AG04449 (cell line): ENCODE data around the gene ADORA3.

Experiments
- CTCF ChIA-PET: fragments of 350-600 bp; formaldehyde crosslinking; extraction: SDS; loops from one replicate; lab custom pipeline; 2021; ENCODE audit warnings: antibody characterized with exemption; lab: Yijun Ruan, JAX
- POLR2A ChIA-PET: fragments of 400-600, 350-600 bp; formaldehyde crosslinking; extraction: SDS; loops from one replicate; lab custom pipeline; 2020; ENCODE audit warnings: antibody characterized with exemption, inconsistent platforms; lab: Yijun Ruan, JAX
- DNase-seq: peaks from one replicate; pipeline ENCODE4 v3.0.0-alpha.2; 2010; ENCODE audit warnings: low read depth, low spot score
- H3K4me3 ChIP-seq: 2 replicates; pipeline ENCODE4 v1.5.1; 2011; ENCODE audit warnings: low read depth, mild to moderate bottlenecking, control low read depth, low read length
- CTCF ChIP-seq: IDR thresholded peaks from one replicate; pipeline ENCODE4 v1.5.1; 2011; ENCODE audit warnings: mild to moderate bottlenecking, moderate library complexity, low read length, control low read depth, inconsistent platforms; ENCODE audit not compliant: insufficient read depth; ENCODE audit errors: missing control alignments

The ADORA3 gene

GRCh38 chr1:111505641-111506119 lies 2.2 kb upstream of the ADORA3 start:
- CTCF ChIA-PET = interaction anchor here (3.6 to 4.8 kb wide), 6 partner anchors 12 to 263 kb away, joined by 25 to 78 read pairs (median 48); no protein-coding TSS in a partner anchor
- H3K4me3 ChIP-seq = no peak overlapping the region
- POLR2A ChIA-PET = no interaction called here
- no peak for TF ChIP-seq CTCF
- no peak for DNase-seq

GRCh38 chr1:111504097-111504496 lies 664 bp upstream of the ADORA3 start:
- ChIA-PET CTCF (interaction anchor here (1.0 to 2.1 kb wide), 4 partner anchors 14 to 270 kb away, joined by 3 to 5 read pairs (median 4); no protein-coding TSS in a partner anchor), POLR2A (no interaction called here)
- no peak overlapping the region for H3K4me3 ChIP-seq
- DNase-seq = no peak
- no peak for TF ChIP-seq CTCF

GRCh38 chr1:111501645-111502044 lies 1.8 kb downstream of the ADORA3 start:
- ChIA-PET POLR2A (no interaction called here), CTCF (interaction anchor here (0.9 to 2.1 kb wide), 3 partner anchors 19 to 261 kb away, joined by 3 to 6 read pairs (median 3); no protein-coding TSS in a partner anchor)
- TF ChIP-seq CTCF = no peak
- no peak for DNase-seq
- no peak overlapping the region for H3K4me3 ChIP-seq

GRCh38 chr1:111499026-111499785 lies 4.2 kb downstream of the ADORA3 start:
- H3K4me3 ChIP-seq = no peak overlapping the region
- TF ChIP-seq CTCF = no peak
- POLR2A ChIA-PET = interaction anchor here (1.1 kb wide), 1 partner anchor 9 kb away, joined by 3 read pairs; no protein-coding TSS in a partner anchor
- CTCF ChIA-PET = interaction anchor here (1.0 to 5.2 kb wide), 6 partner anchors 9 to 21 kb away, joined by 3 to 72 read pairs (median 7); no protein-coding TSS in a partner anchor
- DNase-seq = no peak

GRCh38 chr1:111497592-111497991 lies 5.8 kb downstream of the ADORA3 start:
- H3K4me3 ChIP-seq = no peak overlapping the region
- ChIA-PET POLR2A (interaction anchor here (1.1 kb wide), 1 partner anchor 10 kb away, joined by 3 read pairs; no protein-coding TSS in a partner anchor), CTCF (interaction anchor here (0.8 to 5.2 kb wide), 8 partner anchors 8 to 271 kb away, joined by 3 to 72 read pairs (median 4); no protein-coding TSS in a partner anchor)
- no peak for TF ChIP-seq CTCF
- DNase-seq = no peak

- no peak for TF ChIP-seq CTCF
- ChIA-PET POLR2A (interaction anchor here (0.6 kb wide), 1 partner anchor 172 kb away, joined by 3 read pairs; no protein-coding TSS in a partner anchor), CTCF (interaction anchor here (1.3 to 5.2 kb wide), 5 partner anchors 11 to 273 kb away, joined by 3 to 72 read pairs (median 4); no protein-coding TSS in a partner anchor)
- DNase-seq = no peak
- no peak overlapping the region for H3K4me3 ChIP-seq
Observed at GRCh38 chr1:111496398-111496797, 7.0 kb downstream of the ADORA3 start.
